ENCODE results near the gene KLHL29. TPM values are rescaled to one million over a fixed set of nuclear protein-coding genes. Genes with fewer than 3 reads are reported as not detected.
"Not testable (repeated sequence)": the region's sequence is repeated elsewhere in the genome, so short reads cannot be mapped to it uniquely, and the experiment has no call there.

The KLHL29 gene
- total RNA-seq, 1 donor from 2014 or later, result 16.3 TPM

GRCh38 chr2:23722255-23722654 lies 337.3 kb downstream of the KLHL29 start:
- Histone ChIP-seq H3K9me3 (peaks cover 5 to 28% of the 10 kb centered on the region in 2 donors), H3K27ac (no peak overlapping the region), H3K4me1 (no peaks in the 10 kb centered on the region), H3K4me3 (no peak overlapping the region), H3K36me3 (peaks cover 8 to 20% of the 10 kb centered on the region in 2 donors), H3K27me3 (no peaks in the 10 kb centered on the region)
- DNase-seq (ENCODE audit: low spot score in 2 of 2), result no peak
- TF ChIP-seq CTCF (IDR thresholded peaks at IDR 0.05), result no peak
- intact Hi-C loops (cut with DNase I), result no loop called here

- intact Hi-C loops (cut with DNase I); H3K27me3 ChIP-seq; H3K27ac ChIP-seq; DNase-seq (ENCODE audit: low spot score in 2 of 2); H3K4me3 ChIP-seq; H3K4me1 ChIP-seq: not testable (repeated sequence)
- H3K9me3 ChIP-seq, result peaks cover 5 to 28% of the 10 kb centered on the region in 2 donors
- H3K36me3 ChIP-seq, result peaks cover 8 to 20% of the 10 kb centered on the region in 2 donors
Observed at GRCh38 chr2:23723029-23723428, 338.1 kb downstream of the KLHL29 start.

- TF ChIP-seq CTCF (IDR thresholded peaks at IDR 0.05), result no peak
- Histone ChIP-seq H3K4me1 (no peaks in the 10 kb centered on the region), H3K4me3 (no peak overlapping the region), H3K36me3 (peaks cover 3 to 18% of the 10 kb centered on the region in 2 donors), H3K27ac (no peak overlapping the region), H3K27me3 (no peaks in the 10 kb centered on the region), H3K9me3 (peaks cover 0 to 3% of the 10 kb centered on the region in 2 donors)
- no peak for DNase-seq (ENCODE audit: low spot score in 2 of 2)
- intact Hi-C loops (cut with DNase I), result no loop called here
Observed at GRCh38 chr2:23734416-23734815, 349.4 kb downstream of the KLHL29 start.

GRCh38 chr2:23736783-23737182 lies 351.8 kb downstream of the KLHL29 start:
- intact Hi-C loops (cut with DNase I); DNase-seq (ENCODE audit: low spot score in 2 of 2); H3K27ac ChIP-seq; H3K4me3 ChIP-seq; H3K9me3 ChIP-seq; H3K27me3 ChIP-seq; H3K4me1 ChIP-seq: not testable (repeated sequence)
- H3K36me3 ChIP-seq, result peaks cover 3 to 18% of the 10 kb centered on the region in 2 donors

GRCh38 chr2:23745068-23745725 lies 360.2 kb downstream of the KLHL29 start:
- H3K27me3 ChIP-seq, result no peaks in the 10 kb centered on the region
- no peak for DNase-seq (ENCODE audit: low spot score in 2 of 2)
- TF ChIP-seq CTCF (IDR thresholded peaks at IDR 0.05), result no peak
- H3K36me3 ChIP-seq, result peaks cover 0 to 1% of the 10 kb centered on the region in 2 donors
- H3K9me3 ChIP-seq, result no peaks in the 10 kb centered on the region
- peaks cover 0 to 2% of the 10 kb centered on the region in 2 donors for H3K4me1 ChIP-seq
- no peak overlapping the region for H3K4me3 ChIP-seq
- intact Hi-C loops (cut with DNase I), result no loop called here
- no peak overlapping the region for H3K27ac ChIP-seq

GRCh38 chr2:23745726-23746105 lies 360.7 kb downstream of the KLHL29 start:
- Histone ChIP-seq H3K4me1 (peaks cover 0 to 2% of the 10 kb centered on the region in 2 donors), H3K36me3 (peaks cover 0 to 6% of the 10 kb centered on the region in 2 donors), H3K4me3 (no peak overlapping the region), H3K27me3 (no peaks in the 10 kb centered on the region), H3K27ac (no peak overlapping the region), H3K9me3 (no peaks in the 10 kb centered on the region)
- no peak for DNase-seq (ENCODE audit: low spot score in 2 of 2)
- no peak for TF ChIP-seq CTCF (IDR thresholded peaks at IDR 0.05)
- intact Hi-C loops (cut with DNase I), result no loop called here
